HEK293 (cell line): ENCODE measurements around the gene FRY.

Source experiments
- CTCF ChIA-PET: fragments of 350-600 bp; formaldehyde crosslinking; extraction: SDS; loops from one replicate; lab custom pipeline; 2021; ENCODE audit warnings: antibody characterized with exemption; lab: Yijun Ruan, JAX
- POLR2A ChIA-PET: fragments of 300-600 bp; formaldehyde crosslinking; extraction: SDS; loops from one replicate; lab custom pipeline; 2020; ENCODE audit warnings: antibody characterized with exemption, inconsistent platforms; lab: Yijun Ruan, JAX
- H3K27ac ChIP-seq: fragments of 200-500 bp; sonication (Bioruptor generic); 2 replicates; pipeline ENCODE4 v1.5.1; 2014; ENCODE audit warnings: low read depth, low read length, control low read depth, inconsistent platforms; ENCODE audit errors: extremely low read depth
- H3K36me3 ChIP-seq, 2 experiments: fragments of 200-500 bp in 1 of 2; sonication (Bioruptor generic) in 1 of 2; 1 replicate in 1 of 2; 2 replicates in 1 of 2; pipeline ENCODE4 v1.5.1; 2014 to 2017; ENCODE audit warnings: inconsistent platforms in 2 of 2, low read length in 2 of 2; ENCODE audit not compliant: control insufficient read depth in 2 of 2, insufficient read depth in 1 of 2
- H3K4me1 ChIP-seq: fragments of 200-500 bp; sonication (Bioruptor generic); 2 replicates; pipeline ENCODE4 v1.5.1; 2014; ENCODE audit warnings: mild to moderate bottlenecking, low read length, inconsistent platforms; ENCODE audit not compliant: control insufficient read depth, insufficient read depth
- H3K4me3 ChIP-seq: 2 replicates; pipeline ENCODE4 v1.5.1; 2011; ENCODE audit warnings: low read depth, mild to moderate bottlenecking, control low read depth, low read length, moderate library complexity
- H3K9me3 ChIP-seq: fragments of 200-500 bp; sonication (Bioruptor generic); 2 replicates; pipeline ENCODE4 v1.5.1; 2014; ENCODE audit warnings: low read depth, low read length, inconsistent platforms; ENCODE audit not compliant: control insufficient read depth, insufficient read depth
- HIC1 ChIP-seq: fragments of 450-650 bp; formaldehyde crosslinking; IDR thresholded peaks from 2 replicates; pipeline ENCODE4 v1.5.1; 2016; ENCODE audit warnings: missing biosample characterization, missing genetic modification characterization
- INSM2 ChIP-seq: fragments of 450-650 bp; formaldehyde crosslinking; IDR thresholded peaks from 2 replicates; pipeline ENCODE4 v1.5.1; 2016; ENCODE audit warnings: missing biosample characterization, missing genetic modification characterization
- KLF1 ChIP-seq: fragments of 450-650 bp; formaldehyde crosslinking; IDR thresholded peaks from 2 replicates; pipeline ENCODE4 v1.5.1; 2016; ENCODE audit warnings: missing biosample characterization, missing genetic modification characterization
- MYNN ChIP-seq: fragments of 450-650 bp; formaldehyde crosslinking; IDR thresholded peaks from 2 replicates; pipeline ENCODE4 v1.5.1; 2016; ENCODE audit warnings: missing biosample characterization, missing genetic modification characterization, borderline replicate concordance
- ZNF112 ChIP-seq: fragments of 450-650 bp; formaldehyde crosslinking; IDR thresholded peaks from 2 replicates; pipeline ENCODE4 v1.5.0; 2017; ENCODE audit warnings: missing biosample characterization, missing genetic modification characterization
- ZNF133 ChIP-seq: fragments of 450-650 bp; formaldehyde crosslinking; IDR thresholded peaks from 2 replicates; pipeline ENCODE4 v1.5.1; 2016; ENCODE audit warnings: missing biosample characterization, missing genetic modification characterization
- ZNF148 ChIP-seq: fragments of 450-650 bp; formaldehyde crosslinking; IDR thresholded peaks from 2 replicates; pipeline ENCODE4 v1.5.0; 2017; ENCODE audit warnings: missing biosample characterization, missing genetic modification characterization, borderline replicate concordance
- ZNF202 ChIP-seq: fragments of 450-650 bp; formaldehyde crosslinking; IDR thresholded peaks from 2 replicates; pipeline ENCODE4 v1.5.1; 2016; ENCODE audit warnings: missing biosample characterization, missing genetic modification characterization, borderline replicate concordance
- ZNF211 ChIP-seq: fragments of 450-650 bp; formaldehyde crosslinking; IDR thresholded peaks from 2 replicates; pipeline ENCODE4 v1.5.1; 2016; ENCODE audit warnings: low read depth, missing biosample characterization, missing genetic modification characterization
- ZNF37A ChIP-seq: fragments of 450-650 bp; IDR thresholded peaks from 2 replicates; pipeline ENCODE4 v1.5.1; 2018; ENCODE audit warnings: missing biosample characterization, missing genetic modification characterization
- ZNF513 ChIP-seq: fragments of 450-650 bp; IDR thresholded peaks from 2 replicates; pipeline ENCODE4 v1.5.1; 2018; ENCODE audit warnings: missing biosample characterization, missing genetic modification characterization
- ZNF518A ChIP-seq: fragments of 450-650 bp; formaldehyde crosslinking; conservative IDR thresholded peaks from 2 replicates; pipeline ENCODE4 v1.5.1; 2016; ENCODE audit warnings: low read depth, missing biosample characterization, missing genetic modification characterization
- ZNF704 ChIP-seq: fragments of 450-650 bp; formaldehyde crosslinking; IDR thresholded peaks from 2 replicates; pipeline ENCODE4 v1.5.1; 2016; ENCODE audit warnings: missing biosample characterization, missing genetic modification characterization
- ZNF776 ChIP-seq: fragments of 450-650 bp; formaldehyde crosslinking; IDR thresholded peaks from 2 replicates; pipeline ENCODE4 v1.5.0; 2017; ENCODE audit warnings: missing biosample characterization, missing genetic modification characterization, borderline replicate concordance
- ZNF837 ChIP-seq: fragments of 450-650 bp; formaldehyde crosslinking; IDR thresholded peaks from 2 replicates; pipeline ENCODE4 v1.5.1; 2016; ENCODE audit warnings: missing biosample characterization, missing genetic modification characterization

The FRY gene

GRCh38 chr13:32059511-32059984 is 28.0 kb downstream of the FRY start:
- POLR2A ChIA-PET, result no interaction called here
- CTCF ChIA-PET, result interaction anchor here (1.0 kb wide), 1 partner anchor 9 kb away, joined by 3 read pairs; no protein-coding TSS in a partner anchor
- TF ChIP-seq ZNF518A (tag by site-specific recombination), result no peak
- TF ChIP-seq ZNF133 (tag by site-specific recombination), result no peak
- TF ChIP-seq ZNF837 (tag by site-specific recombination), result no peak
- TF ChIP-seq HIC1 (tag by site-specific recombination), result no peak
- no peak for TF ChIP-seq ZNF776 (tag by site-specific recombination)
- no peak for TF ChIP-seq ZNF211 (tag by site-specific recombination)
- no peak for TF ChIP-seq ZNF37A (tag by site-specific recombination)
- no peak for TF ChIP-seq ZNF148 (tag by site-specific recombination)
- TF ChIP-seq KLF1 (tag by site-specific recombination), result no peak
- no peak for TF ChIP-seq MYNN (tag by site-specific recombination)
- no peak for TF ChIP-seq ZNF704 (tag by site-specific recombination)
- TF ChIP-seq ZNF513 (tag by site-specific recombination), result no peak
- TF ChIP-seq ZNF202 (tag by site-specific recombination), result no peak
- no peak for TF ChIP-seq ZNF112 (tag by site-specific recombination)
- no peak for TF ChIP-seq INSM2 (tag by site-specific recombination)
- H3K4me1 ChIP-seq, result no peaks in the 10 kb centered on the region
- no peak overlapping the region for H3K27ac ChIP-seq
- H3K36me3 ChIP-seq, result no peaks in the 10 kb centered on the region
- H3K9me3 ChIP-seq, result no peaks in the 10 kb centered on the region
- no peak overlapping the region for H3K4me3 ChIP-seq
